ENCODE results near the gene ADTRP.

ADTRP gene

DNA sequence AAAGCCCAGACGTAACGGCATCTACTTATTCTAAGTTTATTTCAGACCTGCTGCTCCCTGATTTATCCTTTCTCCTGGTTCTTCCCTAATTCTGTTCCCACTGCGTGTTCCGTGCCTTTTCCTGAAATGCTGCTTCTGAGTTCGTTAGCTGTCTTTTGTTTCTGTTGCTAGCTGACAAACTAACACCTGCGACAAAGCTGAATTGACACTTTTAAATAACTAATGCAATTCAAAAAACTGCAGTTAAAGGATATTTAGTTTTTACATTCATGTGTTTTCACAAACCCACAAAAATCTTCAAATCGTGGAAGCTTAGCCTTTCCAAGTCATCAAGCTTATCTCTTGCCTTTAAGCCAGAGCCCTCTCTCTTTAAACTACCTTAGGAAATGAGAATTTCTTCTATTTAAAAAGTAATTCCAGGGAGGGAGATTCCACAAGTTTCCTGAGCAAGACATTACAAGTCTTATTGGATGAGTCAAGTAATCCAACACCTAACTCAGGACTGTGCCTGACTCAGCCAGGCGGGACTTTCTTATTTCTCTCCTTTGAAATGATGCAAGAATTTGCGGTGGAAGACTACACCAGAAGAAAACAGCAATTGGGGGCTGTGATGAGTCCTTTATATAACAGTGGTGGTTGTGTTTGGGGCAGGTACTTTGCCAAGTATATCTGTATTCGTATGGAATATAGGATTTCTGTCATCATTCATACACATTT, 6.3 kb downstream of the ADTRP start:
- DNase-seq: no peak

DNA sequence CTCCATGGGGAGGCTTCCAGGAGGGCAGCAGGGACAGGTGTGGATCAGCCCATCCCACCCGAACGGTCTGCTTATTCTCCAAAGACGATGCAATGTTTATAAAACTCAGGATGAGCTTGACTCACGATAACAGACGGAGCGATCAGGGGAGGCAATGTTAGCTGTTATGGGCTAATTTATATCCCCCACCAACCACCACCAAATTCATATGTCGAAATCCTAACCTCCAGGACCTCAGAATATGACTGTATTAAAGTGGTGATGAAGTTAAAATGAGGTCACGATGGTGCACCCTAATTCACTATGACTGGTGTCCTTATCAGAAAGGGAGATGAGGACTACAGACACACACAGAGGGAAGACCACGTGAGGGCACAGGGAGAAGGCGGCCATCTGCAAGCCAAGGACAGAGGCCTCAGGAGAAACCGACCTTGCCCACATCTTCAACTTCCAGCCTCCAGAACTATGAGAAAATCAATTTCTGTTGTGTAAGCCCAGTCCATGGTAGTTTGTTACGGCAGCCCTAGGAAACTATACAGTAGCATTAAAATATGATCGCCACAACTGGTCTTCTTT, 7.0 kb downstream of the ADTRP start:
- DNase-seq: no peak

DNA sequence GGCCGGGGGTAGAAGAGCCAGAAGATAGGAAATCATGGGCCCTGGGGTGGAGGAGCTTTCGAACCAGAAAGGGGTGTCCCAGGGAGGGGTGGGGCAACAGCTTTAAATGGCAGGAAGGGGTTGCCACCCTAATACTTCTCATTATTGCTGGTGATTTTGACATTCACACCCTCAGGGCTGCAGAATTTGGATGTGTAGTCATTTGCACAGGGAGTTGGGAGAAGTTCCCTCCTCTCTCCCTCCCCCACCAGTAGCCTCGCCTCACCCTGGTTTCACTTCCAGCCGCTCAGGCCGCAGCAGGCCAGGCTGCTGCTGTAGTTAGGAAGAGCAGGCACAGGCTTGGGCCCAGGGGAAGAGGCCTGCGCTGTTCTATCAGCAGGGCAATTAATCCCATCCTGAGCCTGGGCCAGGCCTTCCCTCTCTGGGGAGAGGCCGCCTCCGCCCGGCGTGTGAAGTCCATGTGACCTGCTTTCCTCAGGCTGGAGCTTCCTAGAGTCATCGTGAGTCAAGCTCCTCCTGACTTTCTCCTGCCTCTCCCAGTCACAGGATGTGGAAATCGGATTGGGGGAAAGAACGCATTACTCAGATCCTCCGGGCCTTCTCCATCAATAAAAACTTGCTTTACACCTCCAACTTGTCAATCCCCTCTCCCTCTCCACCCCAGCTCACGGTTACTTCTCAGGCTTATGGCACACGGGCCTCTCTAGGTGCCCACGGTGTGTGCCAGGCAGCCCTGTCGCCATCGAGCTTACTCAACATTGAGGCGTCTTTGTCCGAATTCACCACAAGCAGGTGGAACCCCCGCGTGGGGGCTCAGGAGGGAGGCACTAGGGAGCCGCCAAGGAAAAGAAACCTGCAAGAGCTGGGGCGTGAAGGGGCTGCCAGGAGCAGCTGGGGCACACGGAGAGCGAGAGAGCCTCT, 7.8 kb downstream of the ADTRP start:
- DNase-seq: peak in 1 of 2 donors; percentile 66

DNA sequence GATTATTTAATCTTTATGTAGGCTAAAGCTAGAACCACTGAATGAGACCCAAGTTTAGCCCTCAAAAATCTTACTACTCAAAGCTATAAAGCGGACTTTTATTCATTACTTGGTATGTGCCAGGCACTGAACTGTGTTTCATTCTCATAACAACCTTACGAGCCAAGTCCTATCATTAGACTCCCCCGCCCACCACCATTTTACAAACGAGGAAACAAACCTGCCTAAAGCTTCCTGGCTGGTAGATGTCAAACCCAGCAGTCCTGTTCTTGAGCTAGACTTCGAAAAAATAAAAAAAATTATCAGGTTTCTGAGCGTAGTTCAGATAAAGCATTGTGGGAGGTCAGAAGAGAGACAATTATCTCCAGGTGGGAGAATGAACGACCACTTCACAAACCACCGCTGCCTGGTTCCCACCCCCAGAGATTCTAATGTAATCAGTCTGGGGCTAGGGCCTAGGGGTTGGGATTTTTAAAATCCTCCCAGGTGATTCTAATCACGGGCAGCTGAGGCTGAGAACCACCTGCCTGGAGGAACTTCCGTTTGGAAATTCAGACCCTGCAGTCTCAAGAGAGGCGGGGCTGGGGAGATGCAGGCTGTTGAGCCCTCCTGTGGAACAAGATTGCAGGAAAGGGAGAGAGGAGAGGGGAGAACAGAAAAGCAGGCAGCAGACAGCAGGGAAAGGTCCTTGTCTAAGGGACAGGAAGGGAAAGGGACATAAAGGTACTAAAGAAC, 8.6 kb downstream of the ADTRP start:
- DNase-seq: no peak

DNA sequence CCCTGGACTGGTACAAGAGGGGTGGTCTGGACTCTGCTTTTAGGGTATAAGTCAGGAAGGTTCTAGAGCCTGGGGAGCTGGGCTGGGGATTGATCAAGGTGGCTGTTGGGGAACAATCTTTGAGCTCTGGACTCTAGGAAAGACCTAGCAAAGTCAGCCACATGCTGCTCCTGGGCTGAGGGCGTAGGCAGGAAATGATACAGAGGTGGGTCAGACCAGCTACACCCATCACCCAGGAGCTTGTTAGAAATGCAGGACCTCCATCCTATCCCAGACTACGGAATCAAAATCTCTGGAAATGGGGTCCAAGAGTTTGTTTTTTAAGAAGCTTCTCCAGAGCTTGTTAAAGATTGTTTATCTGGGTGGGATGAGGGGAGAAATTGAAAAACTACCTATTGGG, 9.4 kb downstream of the ADTRP start:
- no peak for DNase-seq

DNA sequence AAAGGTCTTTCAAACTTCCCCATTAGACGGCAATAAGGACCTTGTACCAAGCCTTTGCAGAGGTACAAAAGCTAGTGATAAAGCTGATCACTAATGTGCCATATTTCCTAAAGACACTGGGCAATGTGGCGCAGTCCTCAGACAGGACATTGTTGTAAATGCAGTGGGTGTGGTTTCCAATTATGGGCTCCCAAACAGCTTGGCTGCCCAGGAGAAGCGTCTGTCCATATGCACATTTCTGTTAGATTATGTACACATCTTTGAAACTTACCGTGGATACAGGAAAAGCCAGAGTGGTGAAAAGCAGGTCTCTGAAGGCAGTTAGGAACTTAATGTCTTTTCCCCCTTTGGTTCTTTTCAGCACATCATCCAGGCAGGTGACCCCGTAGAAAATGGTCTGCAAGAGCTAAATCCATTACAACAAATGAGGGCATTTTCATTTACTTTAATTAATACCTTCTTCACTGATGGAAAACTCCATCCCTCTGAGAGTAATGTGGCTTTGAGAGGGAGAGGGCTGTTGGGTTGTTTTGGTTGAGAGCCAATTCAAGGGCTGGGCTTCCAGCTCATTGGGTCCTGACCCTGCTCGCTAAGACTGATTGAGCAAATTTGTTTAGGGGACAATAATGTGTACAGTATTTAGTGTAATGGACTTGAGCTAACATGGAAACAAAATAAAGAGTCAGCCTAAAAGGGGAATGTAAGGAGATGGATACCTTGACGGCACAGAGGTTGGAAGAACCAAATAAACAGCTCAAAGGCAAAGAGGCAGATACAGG, 10.4 kb downstream of the ADTRP start:
- DNase-seq: no peak

DNA sequence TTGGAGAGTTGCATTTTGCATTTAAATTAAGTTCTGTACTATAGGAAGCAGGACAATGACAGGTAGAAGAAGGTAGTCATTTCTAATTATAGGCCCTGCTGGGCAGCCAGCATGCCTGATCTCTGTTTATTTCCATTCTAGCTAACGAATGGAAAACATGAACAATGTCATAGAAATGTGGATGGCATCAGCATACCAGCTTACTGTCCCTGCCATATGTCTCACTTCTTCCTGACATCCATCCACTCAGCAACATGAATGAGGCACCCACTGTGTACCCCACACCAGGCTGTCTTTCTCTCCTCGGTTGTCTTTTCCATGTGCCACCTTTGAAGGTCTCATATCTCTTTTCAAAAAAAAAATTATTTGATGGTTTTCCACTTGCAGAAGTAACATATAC, 11.1 kb downstream of the ADTRP start:
- no peak for DNase-seq

DNA sequence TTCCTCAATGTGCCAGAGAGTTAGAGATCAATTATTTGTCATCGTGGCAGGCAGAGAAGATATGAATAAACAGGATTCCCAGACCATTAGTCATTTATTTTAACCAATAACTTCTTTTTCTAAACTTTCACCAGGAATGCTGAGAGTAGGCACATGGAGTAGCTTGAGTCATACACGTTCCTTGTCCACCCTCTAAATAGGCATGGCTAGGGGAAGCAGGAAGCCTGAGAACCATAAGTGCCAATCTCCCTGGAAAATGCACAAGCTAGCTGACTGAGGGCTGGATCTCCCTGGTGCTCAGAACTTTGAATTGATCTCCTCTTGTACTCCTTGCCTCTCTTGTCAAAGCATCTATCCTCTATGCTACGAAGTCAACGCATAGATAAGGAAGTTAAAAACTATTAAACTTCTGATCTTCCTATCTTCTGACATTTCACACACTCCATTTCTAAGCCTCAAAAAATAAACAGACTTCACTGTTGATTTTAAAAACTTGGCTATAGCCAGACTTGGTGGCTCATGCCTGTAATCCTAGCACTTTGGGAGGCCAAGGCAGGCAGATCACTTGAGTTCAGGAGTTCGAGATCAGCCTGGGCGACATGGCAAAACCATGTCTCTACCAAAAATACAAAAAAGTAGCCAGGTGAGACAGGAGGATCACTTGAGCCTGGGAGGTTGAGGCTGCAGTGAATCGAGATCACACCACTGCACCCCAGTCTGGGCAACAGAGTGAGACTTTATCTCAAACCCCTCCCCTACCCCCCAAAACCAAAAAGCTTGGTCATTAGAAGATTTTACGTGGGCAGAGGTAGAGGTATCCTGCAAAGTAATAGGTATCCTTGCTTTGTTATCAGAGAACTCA, 11.8 kb downstream of the ADTRP start:
- no peak for DNase-seq

DNA sequence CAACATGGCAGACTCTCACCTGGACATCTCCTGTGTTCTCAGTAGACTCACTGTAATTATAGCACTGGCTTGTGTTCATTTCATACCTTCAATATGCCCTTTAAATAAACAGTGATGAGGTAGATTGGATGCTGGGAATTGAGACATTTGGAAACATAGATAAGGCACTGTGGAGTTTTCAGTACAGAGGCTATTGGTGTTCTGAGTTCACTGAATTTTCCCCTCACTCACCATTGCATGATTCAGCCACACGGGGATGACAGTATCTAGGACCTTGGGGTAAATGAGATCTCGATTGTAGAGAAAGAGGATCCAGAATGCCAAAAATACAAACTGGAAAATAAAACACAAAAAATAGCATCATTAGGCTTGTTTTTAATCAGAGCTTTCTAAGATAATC, 12.6 kb downstream of the ADTRP start:
- no peak for DNase-seq

DNA sequence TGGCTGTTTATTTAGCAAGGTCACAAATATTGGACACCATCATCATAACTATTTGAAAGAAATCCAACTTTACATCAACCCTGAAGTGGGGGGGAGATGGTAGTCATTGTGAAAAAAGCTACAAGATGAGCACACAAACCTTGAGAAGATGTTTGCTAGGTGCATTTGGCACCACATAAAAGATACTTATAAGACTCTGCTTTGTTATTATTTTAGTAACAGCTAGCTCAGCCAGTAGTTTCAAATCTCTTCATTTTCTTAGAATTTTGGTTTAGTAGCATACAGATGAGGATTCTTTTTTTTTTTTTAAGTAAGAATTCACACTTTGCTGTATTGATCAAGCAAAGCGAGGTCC, 14.4 kb downstream of the ADTRP start:
- no peak for DNase-seq

DNA sequence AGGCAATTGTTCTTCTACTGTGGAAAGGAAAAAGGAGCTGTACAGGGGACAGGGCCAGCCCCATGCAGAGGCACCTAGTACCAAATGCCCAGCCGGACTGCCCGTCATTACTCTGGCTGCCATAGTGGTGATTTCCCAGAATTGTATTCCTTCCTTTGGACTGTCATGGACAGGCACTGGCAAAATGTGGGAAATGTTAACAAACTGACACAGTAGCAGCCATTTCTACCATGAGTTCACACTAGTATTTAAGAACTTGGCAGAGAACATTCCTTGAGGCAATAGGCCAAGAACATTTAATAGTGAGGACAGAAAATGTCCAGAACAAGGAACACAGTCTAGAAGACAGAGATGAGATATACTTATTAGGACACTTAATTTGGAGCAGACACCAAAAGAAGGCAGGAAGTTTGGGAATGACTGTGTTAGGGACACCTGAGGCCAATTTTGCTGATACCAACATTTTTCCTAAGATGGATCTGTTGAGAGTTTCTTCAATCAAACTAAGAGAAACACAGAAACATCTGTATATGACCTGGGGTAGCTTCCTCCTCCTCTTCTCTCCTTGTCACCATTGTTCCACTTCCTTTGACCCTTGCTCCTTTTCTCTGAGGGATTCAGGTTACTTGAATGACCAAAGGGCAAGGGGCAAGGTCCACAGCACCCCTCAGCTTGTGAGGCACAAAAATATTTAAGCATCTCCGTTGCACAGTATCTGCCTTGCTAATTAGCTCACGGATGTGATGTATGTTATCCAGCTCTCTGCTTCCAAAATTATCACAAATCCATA, 14.9 kb downstream of the ADTRP start:
- no peak for DNase-seq

DNA sequence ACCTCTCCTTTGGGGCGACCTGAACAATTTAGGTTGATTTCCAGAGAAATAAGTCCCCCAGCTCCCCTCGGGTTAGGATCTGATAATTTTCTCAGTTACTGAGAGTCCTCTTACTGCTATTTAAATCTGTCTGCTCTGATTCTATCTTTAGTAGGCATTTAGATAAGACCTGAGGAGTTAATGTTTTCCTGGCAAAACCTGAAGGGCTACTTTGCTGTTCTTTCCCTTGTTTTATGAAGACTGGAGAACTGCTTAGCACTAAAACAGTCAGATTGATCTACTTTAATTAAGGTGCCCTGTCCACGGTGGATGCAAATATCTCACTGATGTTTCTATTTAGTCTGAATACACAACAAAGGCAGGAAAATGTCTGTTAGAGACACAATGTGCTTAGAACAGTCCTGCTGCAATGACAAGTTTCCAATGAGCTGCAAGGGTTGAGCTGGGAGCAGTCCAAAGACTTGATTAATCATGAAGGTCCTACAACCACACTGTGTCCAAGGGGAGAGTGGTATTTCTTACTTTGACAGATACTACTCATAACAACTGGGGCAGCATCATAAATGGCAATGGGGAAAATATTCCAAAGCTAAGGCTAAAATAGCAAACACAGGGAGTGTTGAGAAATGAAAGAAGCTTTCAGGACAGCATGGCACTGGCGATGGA, 15.7 kb downstream of the ADTRP start:
- no peak for DNase-seq

DNA sequence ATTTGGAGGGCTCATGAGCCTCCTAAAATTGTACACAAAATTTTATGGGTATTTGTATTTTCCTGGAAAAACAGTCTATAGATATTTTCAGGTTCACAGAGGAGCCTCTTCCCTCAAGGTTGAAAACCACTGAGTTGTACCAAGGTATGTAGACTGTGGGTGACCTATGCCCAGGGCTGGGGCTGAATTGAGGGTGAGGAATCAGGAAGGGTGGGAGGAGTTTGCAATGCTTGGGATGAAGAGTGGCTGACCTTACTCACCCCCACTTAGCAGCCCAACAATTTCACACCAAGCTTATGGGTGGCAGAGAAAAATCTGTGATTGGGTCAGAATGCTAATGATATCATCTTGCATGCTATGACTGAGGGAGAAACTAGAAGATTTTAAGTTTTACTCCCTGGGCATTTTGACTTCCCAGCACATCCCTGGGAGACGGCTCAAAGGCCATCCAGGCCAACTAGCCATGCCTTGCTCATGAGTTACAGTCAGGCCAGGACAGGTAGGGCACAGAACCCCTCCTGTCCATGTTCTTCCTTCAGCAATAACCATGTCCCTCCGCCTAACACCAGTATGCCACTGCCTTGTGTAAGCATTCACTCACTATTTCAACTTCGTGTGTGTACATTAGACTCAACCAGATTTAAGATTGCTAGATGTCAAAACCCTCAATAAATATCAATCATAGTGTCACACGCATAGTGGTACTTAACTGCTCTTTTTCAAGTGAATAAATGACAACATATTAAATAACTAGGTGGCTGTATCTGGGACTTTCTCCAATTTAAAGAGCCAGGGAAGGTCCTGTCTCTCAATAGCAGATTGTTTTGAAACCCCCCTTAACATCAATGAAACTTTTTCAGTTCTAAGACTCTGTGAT, 16.6 kb downstream of the ADTRP start:
- DNase-seq: no peak

DNA sequence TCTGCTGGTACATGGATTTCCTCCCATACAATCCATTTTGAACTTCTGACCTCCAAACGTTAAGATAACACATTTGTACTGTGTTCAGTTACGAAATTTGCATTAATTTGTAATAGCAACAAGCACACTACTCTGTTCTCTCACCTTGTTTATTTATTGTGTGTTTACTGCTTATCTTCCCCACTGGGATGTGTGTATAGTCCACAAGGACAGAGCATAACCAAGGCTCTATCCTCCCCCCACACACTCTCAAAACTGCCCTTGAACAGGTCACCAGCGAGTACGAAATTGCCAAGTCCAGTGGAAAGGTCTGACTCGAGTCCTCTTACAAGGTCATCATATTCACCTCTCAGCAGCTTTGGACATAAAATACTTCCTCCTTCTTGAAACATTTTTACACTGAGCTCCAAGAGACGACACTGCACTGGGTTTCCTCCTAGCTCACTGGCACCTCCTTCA, 18.6 kb downstream of the ADTRP start:
- no peak for DNase-seq

DNA sequence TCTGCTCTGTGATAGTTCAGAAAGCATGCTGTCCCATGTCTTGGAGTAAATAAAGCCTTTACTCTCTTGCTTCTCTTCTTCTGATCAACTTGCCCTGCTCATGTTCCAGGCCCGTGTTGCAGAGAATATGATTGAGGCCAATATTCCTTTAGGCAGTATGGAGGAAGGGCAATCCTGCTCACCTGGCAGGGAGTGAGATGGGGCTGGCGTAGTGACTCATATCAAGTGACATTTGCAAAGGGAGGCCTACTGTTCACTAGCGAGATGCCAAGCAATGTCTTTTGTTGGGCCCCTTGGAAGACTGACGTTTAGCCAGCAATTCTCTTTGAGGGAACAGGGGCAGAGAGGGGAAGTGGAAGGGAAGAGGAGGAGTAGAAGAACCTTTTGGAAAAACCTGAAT, 19.7 kb downstream of the ADTRP start:
- no peak for DNase-seq

DNA sequence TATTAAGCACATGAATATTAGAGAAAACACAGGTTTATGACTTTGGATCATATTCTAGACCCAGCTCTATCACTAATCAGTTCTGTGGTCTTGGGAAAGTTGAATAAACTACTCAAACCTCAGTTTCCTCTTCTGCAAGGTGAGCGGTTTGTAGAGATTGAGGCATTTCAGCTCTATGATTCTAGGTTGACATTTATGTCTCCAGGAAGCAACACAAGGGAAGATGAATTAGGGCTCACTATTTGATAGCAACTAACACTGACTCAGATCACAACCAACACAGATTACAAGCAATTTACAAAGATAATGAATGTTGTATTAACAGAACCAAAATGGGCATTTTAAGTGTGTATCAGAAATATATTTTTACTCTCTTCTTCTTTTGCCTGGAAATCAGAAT, 21.9 kb downstream of the ADTRP start:
- DNase-seq: no peak

DNA sequence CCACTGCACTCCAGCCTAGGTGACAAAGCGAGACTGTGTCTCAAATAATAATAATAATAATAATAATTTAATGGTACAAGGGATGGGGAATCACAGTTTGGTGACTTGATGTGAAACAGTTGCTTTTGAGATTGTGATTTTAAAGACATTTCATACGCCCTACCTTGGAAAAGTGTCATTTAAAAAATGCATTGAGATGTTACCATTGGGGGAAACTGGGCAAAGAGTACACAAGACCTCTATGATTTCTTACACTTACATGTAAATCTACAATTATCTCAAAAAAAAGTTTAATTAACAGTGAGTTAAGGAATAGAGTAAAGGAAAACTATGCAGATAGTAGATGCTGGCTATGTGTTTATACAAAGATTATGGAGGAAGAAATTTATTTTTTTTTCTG, 22.3 kb downstream of the ADTRP start:
- no peak for DNase-seq

DNA sequence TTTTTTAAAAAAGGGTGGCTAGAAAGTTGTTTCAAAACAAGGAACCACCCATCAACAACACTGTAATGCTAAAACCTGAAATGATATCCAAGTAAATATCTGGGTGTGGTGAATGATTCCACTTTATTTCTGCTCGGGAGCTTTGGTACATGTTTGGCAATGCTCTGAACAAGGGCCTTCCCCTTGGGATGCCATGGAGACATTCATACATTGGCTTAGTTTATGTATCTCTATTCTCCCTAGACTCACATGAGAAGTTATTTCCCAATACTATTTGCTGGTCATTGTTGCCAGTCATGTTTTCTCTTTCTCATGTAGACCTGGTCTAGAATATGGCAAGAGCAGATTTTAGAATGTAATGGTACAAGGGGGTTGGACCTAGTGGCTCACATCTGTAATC, 22.9 kb downstream of the ADTRP start:
- DNase-seq: no peak
